HEK293 (cell line): ENCODE measurements around the gene IL17F.

Experiments
- CTCF ChIP-seq: fragments of 450-650 bp; formaldehyde crosslinking; IDR thresholded peaks from 2 replicates; pipeline ENCODE4 v1.5.1; 2016; ENCODE audit warnings: missing biosample characterization, missing genetic modification characterization
- EGR2 ChIP-seq: fragments of 450-650 bp; formaldehyde crosslinking; IDR thresholded peaks from 2 replicates; pipeline ENCODE4 v1.5.1; 2016; ENCODE audit warnings: low read depth, missing biosample characterization, missing genetic modification characterization
- HOXD13 ChIP-seq: sonication (generic); formaldehyde crosslinking; IDR thresholded peaks from 2 replicates; pipeline ENCODE4 v1.8.0; 2022; ENCODE audit warnings: missing genetic modification reagents, borderline replicate concordance
- PRDM4 ChIP-seq: fragments of 450-650 bp; formaldehyde crosslinking; IDR thresholded peaks from 2 replicates; pipeline ENCODE4 v1.5.1; 2017; ENCODE audit warnings: missing biosample characterization, missing genetic modification characterization
- SP3 ChIP-seq: fragments of 450-650 bp; formaldehyde crosslinking; IDR thresholded peaks from 2 replicates; pipeline ENCODE4 v1.5.1; 2016; ENCODE audit warnings: missing biosample characterization, missing genetic modification characterization
- ZBTB17 ChIP-seq: fragments of 450-650 bp; formaldehyde crosslinking; IDR thresholded peaks from 2 replicates; pipeline ENCODE4 v1.5.1; 2016; ENCODE audit warnings: missing biosample characterization, missing genetic modification characterization
- ZBTB48 ChIP-seq: fragments of 450-650 bp; formaldehyde crosslinking; IDR thresholded peaks from 2 replicates; pipeline ENCODE4 v1.5.1; 2016; ENCODE audit warnings: missing biosample characterization, missing genetic modification characterization
- ZBTB8A ChIP-seq: fragments of 450-650 bp; formaldehyde crosslinking; IDR thresholded peaks from 2 replicates; pipeline ENCODE4 v1.5.1; 2016; ENCODE audit warnings: missing biosample characterization, missing genetic modification characterization
- ZEB2 ChIP-seq: fragments of 450-650 bp; formaldehyde crosslinking; IDR thresholded peaks from 2 replicates; pipeline ENCODE4 v1.5.1; 2016; ENCODE audit warnings: missing biosample characterization, missing genetic modification characterization
- ZNF18 ChIP-seq: fragments of 450-650 bp; formaldehyde crosslinking; IDR thresholded peaks from 2 replicates; pipeline ENCODE4 v1.5.1; 2016; ENCODE audit warnings: missing biosample characterization, missing genetic modification characterization
- ZNF211 ChIP-seq: fragments of 450-650 bp; formaldehyde crosslinking; IDR thresholded peaks from 2 replicates; pipeline ENCODE4 v1.5.1; 2016; ENCODE audit warnings: low read depth, missing biosample characterization, missing genetic modification characterization
- ZNF433 ChIP-seq: fragments of 450-650 bp; formaldehyde crosslinking; IDR thresholded peaks from 2 replicates; pipeline ENCODE4 v1.5.1; 2016; ENCODE audit warnings: missing biosample characterization, missing genetic modification characterization, low read depth
- ZNF513 ChIP-seq: fragments of 450-650 bp; IDR thresholded peaks from 2 replicates; pipeline ENCODE4 v1.5.1; 2018; ENCODE audit warnings: missing biosample characterization, missing genetic modification characterization
- ZNF626 ChIP-seq: fragments of 450-650 bp; sonication (Bioruptor Pico); formaldehyde crosslinking; IDR thresholded peaks from 2 replicates; pipeline ENCODE4 v1.5.1; 2018; ENCODE audit warnings: missing biosample characterization, missing genetic modification characterization, inconsistent platforms
- ZNF639 ChIP-seq: fragments of 450-650 bp; formaldehyde crosslinking; IDR thresholded peaks from 2 replicates; pipeline ENCODE4 v1.5.1; 2016; ENCODE audit warnings: missing biosample characterization, missing genetic modification characterization
- ZNF76 ChIP-seq: fragments of 450-650 bp; formaldehyde crosslinking; IDR thresholded peaks from 2 replicates; pipeline ENCODE4; 2016; ENCODE audit warnings: low read depth, missing biosample characterization, missing genetic modification characterization, borderline replicate concordance
- ZSCAN23 ChIP-seq: fragments of 450-650 bp; formaldehyde crosslinking; IDR thresholded peaks from 2 replicates; pipeline ENCODE4 v1.5.1; 2016; ENCODE audit warnings: missing biosample characterization, missing genetic modification characterization
- TF ChIP-seq, protein P1 (sequence below): fragments of 450-650 bp; formaldehyde crosslinking; IDR thresholded peaks from 2 replicates; pipeline ENCODE4 v1.5.1; 2016; ENCODE audit warnings: missing biosample characterization, missing genetic modification characterization

Gene IL17F

DNA sequence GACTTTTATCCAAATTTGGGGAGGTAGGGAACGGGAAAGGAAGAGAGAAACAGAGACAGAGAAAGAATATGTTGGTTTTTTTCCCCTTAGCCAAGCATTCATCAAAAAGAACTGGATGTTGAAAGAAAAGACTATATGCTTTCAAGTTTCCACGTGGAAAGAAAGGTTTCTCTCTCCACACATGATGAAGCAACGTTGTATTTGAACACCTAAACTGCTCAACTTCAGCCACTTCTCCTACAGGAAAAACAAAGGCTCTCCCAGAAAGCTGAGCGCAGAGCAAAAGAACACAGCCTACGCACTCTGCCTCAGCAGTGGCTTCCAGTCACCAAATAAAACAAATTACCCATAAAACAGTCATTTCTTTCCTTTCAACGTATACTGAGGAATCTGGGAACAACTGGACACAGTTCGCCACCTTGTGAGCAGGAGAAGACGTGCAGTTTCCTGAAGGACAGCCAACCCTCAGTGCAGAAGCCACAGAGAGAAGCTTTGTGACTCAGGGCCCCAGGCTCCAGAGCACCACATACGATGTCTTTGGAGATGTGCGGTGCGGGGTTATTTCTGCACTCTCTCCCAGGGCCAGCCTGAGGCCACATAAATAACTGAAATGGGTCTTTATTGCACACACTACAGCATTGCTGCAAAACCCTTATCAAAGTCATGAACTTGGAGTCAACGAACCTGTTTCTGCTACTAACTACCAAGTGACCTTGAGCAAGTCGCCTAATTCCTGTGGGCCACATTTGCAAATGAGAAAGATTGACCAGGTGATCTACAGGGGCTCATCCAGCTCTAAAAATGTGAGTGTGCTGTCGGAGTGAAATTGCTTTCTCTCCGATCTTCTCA is 10.1 kb downstream of the IL17F start (continued):
- TF ChIP-seq ZNF513 = no peak
- TF ChIP-seq, protein P1, sequence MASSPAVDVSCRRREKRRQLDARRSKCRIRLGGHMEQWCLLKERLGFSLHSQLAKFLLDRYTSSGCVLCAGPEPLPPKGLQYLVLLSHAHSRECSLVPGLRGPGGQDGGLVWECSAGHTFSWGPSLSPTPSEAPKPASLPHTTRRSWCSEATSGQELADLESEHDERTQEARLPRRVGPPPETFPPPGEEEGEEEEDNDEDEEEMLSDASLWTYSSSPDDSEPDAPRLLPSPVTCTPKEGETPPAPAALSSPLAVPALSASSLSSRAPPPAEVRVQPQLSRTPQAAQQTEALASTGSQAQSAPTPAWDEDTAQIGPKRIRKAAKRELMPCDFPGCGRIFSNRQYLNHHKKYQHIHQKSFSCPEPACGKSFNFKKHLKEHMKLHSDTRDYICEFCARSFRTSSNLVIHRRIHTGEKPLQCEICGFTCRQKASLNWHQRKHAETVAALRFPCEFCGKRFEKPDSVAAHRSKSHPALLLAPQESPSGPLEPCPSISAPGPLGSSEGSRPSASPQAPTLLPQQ (tag by site-specific recombination) = no peak
- TF ChIP-seq EGR2 (tag by site-specific recombination) = peak; percentile 27; the same call in 1 of the 2 replicates
- TF ChIP-seq ZNF433 (tag by site-specific recombination) = no peak
- TF ChIP-seq CTCF (tag by site-specific recombination) = peak; percentile 79; the same call in 1 of the 2 replicates
- no peak for TF ChIP-seq ZEB2 (tag by site-specific recombination)
- TF ChIP-seq ZBTB48 (tag by site-specific recombination) = no peak
- no peak for TF ChIP-seq ZSCAN23 (tag by site-specific recombination)
- no peak for TF ChIP-seq HOXD13 (CRISPR knock-in tag)
- peak; percentile 88 for TF ChIP-seq ZBTB17 (tag by site-specific recombination)
- TF ChIP-seq ZBTB8A (tag by site-specific recombination) = no peak
- TF ChIP-seq ZNF626 (tag by site-specific recombination) = no peak
- TF ChIP-seq ZNF211 (tag by site-specific recombination) = no peak
- no peak for TF ChIP-seq SP3 (tag by site-specific recombination)
- peak; percentile 33; the same call in 1 of the 2 replicates for TF ChIP-seq PRDM4 (tag by site-specific recombination)
- TF ChIP-seq ZNF18 (tag by site-specific recombination) = no peak
- TF ChIP-seq ZNF76 (tag by site-specific recombination) = no peak; the same call in 1 of the 2 replicates
- no peak for TF ChIP-seq ZNF639 (tag by site-specific recombination)
